Nephron (organoid): ENCODE data around the gene PODN.

ENCODE experiments used
- H3K27ac Mint-ChIP-seq, 3 experiments: 2 replicates each; pipeline ENCODE4 v1.8.0; 2020; ENCODE audit warnings: mixed read lengths in 3 of 3, mild to moderate bottlenecking in 2 of 3, moderate library complexity in 1 of 3
- H3K27me3 Mint-ChIP-seq: 2 replicates; pipeline ENCODE4 v1.8.0; 2021; ENCODE audit warnings: low read depth, mild to moderate bottlenecking, moderate library complexity, mixed read lengths
- H3K36me3 Mint-ChIP-seq: 2 replicates; pipeline ENCODE4 v1.8.0; 2020; ENCODE audit warnings: low read depth, mixed read lengths
- H3K4me1 Mint-ChIP-seq: 2 replicates; pipeline ENCODE4 v1.8.0; 2020; ENCODE audit warnings: mixed read lengths
- H3K4me3 Mint-ChIP-seq, 3 experiments: 2 replicates each; pipeline ENCODE4 v1.8.0; 2020; ENCODE audit warnings: mild to moderate bottlenecking in 3 of 3, mixed read lengths in 3 of 3, moderate library complexity in 2 of 3
- H3K9me3 Mint-ChIP-seq: 2 replicates; pipeline ENCODE4 v1.8.0; 2020; ENCODE audit warnings: mixed read lengths
- CTCF ChIP-seq, 3 experiments: fragments of 200-600 bp; sonication (generic); IDR thresholded peaks; one replicate each; pipeline ENCODE4 v1.5.0; 2021; ENCODE audit warnings: antibody characterized with exemption in 3 of 3; ENCODE audit not compliant: unreplicated experiment in 3 of 3

The PODN gene

DNA sequence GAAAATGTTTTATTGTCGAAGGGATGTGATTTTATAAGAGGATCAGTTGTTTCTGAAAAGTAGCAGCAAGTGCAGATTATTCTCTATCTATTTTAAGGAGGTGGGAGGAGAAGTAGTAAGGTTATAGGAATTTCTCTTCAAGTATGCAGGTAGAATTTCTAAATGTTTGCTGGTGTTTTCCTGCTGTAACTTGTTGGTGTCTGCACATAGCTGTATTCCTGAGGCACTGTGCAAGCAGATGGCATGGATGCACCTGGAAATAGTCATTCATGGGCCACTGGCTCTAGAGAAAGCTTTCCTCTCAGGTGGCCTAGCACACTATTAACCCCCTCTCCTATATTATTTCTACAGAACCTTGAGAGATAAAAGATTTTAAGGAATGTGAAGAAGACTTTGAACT, 30.3 kb upstream of the PODN start:
- Mint-ChIP-seq H3K4me1 (peaks cover 4% of the 10 kb centered on the region), H3K27ac (peak overlapping the region in 1 of 3 experiments; percentile 6), H3K27me3 (no peaks in the 10 kb centered on the region), H3K9me3 (no peaks in the 10 kb centered on the region), H3K4me3 (no peak overlapping the region), H3K36me3 (peaks cover 21% of the 10 kb centered on the region)
- TF ChIP-seq CTCF (IDR thresholded peaks at IDR 0.05; ENCODE audit: unreplicated experiment in 3 of 3) = no peak

DNA sequence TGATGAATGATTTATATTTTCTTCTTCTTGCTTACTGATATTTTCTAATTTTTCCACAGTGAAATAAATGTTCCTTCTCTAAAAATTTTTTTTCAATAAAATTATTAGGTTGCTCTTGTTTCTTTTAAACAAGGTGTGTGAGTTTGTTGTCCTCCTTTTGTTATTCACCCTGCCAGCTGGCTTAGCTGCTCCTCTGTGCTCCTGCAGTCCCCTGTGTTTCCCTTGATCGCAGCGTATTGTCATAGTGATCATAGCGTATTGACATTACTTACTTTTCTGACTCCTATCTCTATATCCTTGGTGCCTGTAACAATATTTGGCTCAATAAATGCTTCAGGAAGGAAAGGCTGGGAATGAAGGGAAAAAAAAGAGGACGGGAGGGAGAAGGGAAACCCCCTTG, 24.9 kb upstream of the PODN start:
- H3K27ac Mint-ChIP-seq = peak overlapping the region in 1 of 3 experiments; percentile 21
- H3K4me3 Mint-ChIP-seq = no peak overlapping the region
- no peaks in the 10 kb centered on the region for H3K27me3 Mint-ChIP-seq
- no peaks in the 10 kb centered on the region for H3K9me3 Mint-ChIP-seq
- TF ChIP-seq CTCF (IDR thresholded peaks at IDR 0.05; ENCODE audit: unreplicated experiment in 3 of 3) = no peak
- peaks cover 29% of the 10 kb centered on the region for H3K36me3 Mint-ChIP-seq
- peaks cover 10% of the 10 kb centered on the region for H3K4me1 Mint-ChIP-seq

- H3K27ac Mint-ChIP-seq = peak overlapping the region in 2 of 3 experiments; percentile 8 to 21
- peaks cover 25% of the 10 kb centered on the region for H3K36me3 Mint-ChIP-seq
- no peaks in the 10 kb centered on the region for H3K27me3 Mint-ChIP-seq
- no peak for TF ChIP-seq CTCF (IDR thresholded peaks at IDR 0.05; ENCODE audit: unreplicated experiment in 3 of 3)
- H3K4me1 Mint-ChIP-seq = peaks cover 10% of the 10 kb centered on the region
- no peaks in the 10 kb centered on the region for H3K9me3 Mint-ChIP-seq
- H3K4me3 Mint-ChIP-seq = no peak overlapping the region
These were observed 23.4 kb upstream of the PODN start for GRCh38 chr1:53038566-53038965.

DNA sequence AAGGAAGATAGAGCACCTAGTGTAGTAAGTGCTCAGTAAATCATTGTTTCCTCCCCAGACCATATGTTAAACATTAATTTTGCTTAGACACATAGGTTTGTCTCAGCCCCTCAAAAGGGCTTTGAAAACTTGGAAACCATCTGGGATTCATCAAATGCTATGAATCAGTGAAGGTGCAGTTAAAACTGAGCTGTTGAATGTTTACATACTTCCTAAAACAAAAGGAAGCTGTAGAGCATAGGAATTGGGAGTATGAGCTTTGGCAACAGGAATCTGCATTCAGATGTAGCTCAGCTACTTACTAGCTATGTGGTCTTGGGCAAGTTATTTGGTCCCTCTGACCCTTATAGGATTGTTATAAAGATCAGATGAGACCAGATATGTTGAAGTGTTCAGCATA, 18.7 kb upstream of the PODN start:
- no peak overlapping the region for H3K4me3 Mint-ChIP-seq
- H3K9me3 Mint-ChIP-seq = no peaks in the 10 kb centered on the region
- H3K4me1 Mint-ChIP-seq = peaks cover 30% of the 10 kb centered on the region
- no peak for TF ChIP-seq CTCF (IDR thresholded peaks at IDR 0.05; ENCODE audit: unreplicated experiment in 3 of 3)
- H3K27ac Mint-ChIP-seq = peak overlapping the region in 2 of 3 experiments; percentile 65 to 78
- peaks cover 32% of the 10 kb centered on the region for H3K36me3 Mint-ChIP-seq
- H3K27me3 Mint-ChIP-seq = no peaks in the 10 kb centered on the region

- Mint-ChIP-seq H3K36me3 (peaks cover 23% of the 10 kb centered on the region), H3K27ac (no peak overlapping the region), H3K27me3 (no peaks in the 10 kb centered on the region), H3K4me1 (peaks cover 41% of the 10 kb centered on the region), H3K4me3 (no peak overlapping the region), H3K9me3 (no peaks in the 10 kb centered on the region)
- no peak for TF ChIP-seq CTCF (IDR thresholded peaks at IDR 0.05; ENCODE audit: unreplicated experiment in 3 of 3)
These were observed 17.1 kb upstream of the PODN start for GRCh38 chr1:53044926-53045325.

DNA sequence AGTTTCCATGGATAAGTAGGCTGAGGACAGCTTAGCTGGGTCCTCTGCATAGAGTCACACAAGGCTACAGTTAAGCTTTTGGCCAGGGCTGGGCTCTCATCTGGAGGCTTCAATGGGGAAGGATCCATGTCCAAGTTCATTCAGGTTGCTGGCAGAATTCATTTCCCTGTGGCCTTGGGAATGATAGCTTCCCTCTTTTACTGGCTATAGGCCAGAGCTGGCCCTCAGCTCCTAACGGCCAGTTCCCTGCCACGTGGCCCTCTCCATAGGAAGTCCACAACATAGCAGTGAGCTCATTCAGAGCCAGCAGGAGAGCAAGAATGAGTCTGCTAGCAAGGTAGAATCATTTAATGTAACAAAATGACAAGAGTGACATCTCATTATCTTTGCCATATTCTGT, 15.1 kb upstream of the PODN start:
- Mint-ChIP-seq H3K27me3 (no peaks in the 10 kb centered on the region), H3K9me3 (no peaks in the 10 kb centered on the region), H3K27ac (peak overlapping the region in 1 of 3 experiments; percentile 23), H3K4me3 (no peak overlapping the region), H3K36me3 (peaks cover 24% of the 10 kb centered on the region), H3K4me1 (peaks cover 49% of the 10 kb centered on the region)
- no peak for TF ChIP-seq CTCF (IDR thresholded peaks at IDR 0.05; ENCODE audit: unreplicated experiment in 3 of 3)
